Stimulated activated naive CD8-positive, alpha-beta T cell treated with anti-CD3 and anti-CD28 coated beads, Interleukin-15, Interleukin-2, amounts not matched to agents 100 U/mL and 50 U/mL, for 24 hours (primary cell): ENCODE data around the gene CWC22.
A peak's percentile ranks its signal among the peaks of the same experiment; 100 is the strongest.
"Not testable (repeated sequence)": the region's sequence is repeated elsewhere in the genome, so short reads cannot be mapped to it uniquely, and the experiment has no call there.

Experiments
- ATAC-seq: fragments of 150-1000 bp; cut with Tn5 transposase; one replicate; pipeline ENCODE4 v1.10.0; 2021
- DNase-seq: peaks from one replicate; pipeline ENCODE4 v3.0.0; 2021

The CWC22 gene

GRCh38 chr2:180006781-180007579 is at the start of gene CWC22:
TSS of gene CWC22 (minus strand) at chr2:180007297. CDS start at chr2:179993341, 13,956 bp downstream.
- ATAC-seq (peak; percentile 98), DNase-seq (peak; percentile 78)

DNA sequence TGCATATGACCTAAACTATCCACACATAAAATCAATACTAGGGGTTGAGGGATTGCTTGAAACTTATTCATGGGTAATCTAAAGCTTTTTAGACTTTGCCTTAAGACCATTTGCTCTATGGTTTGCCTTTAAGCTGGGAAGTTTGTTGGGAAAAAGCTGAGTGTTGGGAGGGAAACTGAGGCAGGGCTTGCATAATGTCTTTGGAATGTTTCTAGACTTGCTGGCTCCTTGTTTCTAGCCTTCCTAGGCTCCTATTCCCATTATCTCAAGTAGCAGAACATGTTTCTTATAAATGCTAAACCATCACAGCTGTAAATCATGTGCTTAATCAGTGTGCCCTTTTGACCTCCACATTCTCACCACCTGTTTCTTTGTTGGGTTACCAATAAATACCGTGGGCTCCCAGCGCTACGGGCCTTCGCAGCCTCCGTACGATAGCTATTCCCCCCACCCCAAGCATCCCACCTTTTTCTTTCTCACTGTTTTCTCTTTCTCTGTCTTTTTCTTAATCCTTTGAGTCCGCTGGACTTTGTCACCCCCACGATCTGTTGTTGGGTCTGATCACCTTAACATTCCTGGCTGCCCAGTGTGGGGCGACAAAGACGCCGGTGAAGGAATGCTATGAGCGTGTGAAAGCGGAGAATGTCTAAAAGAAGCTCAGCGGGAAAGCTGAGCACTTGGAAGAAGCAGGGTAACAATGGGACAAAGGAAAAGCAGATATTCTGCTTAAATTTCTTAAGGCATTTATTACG is 49.4 kb upstream of the CWC22 start:
- ATAC-seq (no peak), DNase-seq (no peak)

- DNase-seq, ATAC-seq: not testable (repeated sequence)
Measured at GRCh38 chr2:180054576-180054975, 47.5 kb upstream of the CWC22 start.

GRCh38 chr2:180050246-180050645 is 43.1 kb upstream of the CWC22 start:
- DNase-seq: no peak
- no peak for ATAC-seq

GRCh38 chr2:180048251-180048650 is 41.2 kb upstream of the CWC22 start:
- DNase-seq: no peak
- no peak for ATAC-seq

GRCh38 chr2:180046776-180047175 is 39.7 kb upstream of the CWC22 start:
- DNase-seq (no peak), ATAC-seq (no peak)

DNA sequence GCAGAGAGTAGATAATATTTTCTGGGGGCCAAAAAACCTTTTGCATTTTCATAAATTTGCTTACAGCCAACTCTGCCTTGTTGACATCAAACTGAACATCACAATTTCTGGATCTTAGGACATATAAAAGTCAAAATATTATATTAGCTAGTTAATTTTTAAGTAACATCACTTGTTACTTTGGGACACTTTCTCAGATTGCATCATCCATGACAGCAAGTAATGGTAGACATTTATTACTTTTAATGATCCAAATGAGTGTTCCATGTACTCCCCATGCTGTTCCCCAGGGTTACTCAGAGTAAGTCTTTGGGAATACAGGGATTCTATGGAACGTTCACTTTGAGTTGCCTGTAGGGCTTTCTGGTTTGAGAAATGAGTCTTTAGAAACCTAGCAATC is 39.1 kb upstream of the CWC22 start:
- ATAC-seq: no peak
- no peak for DNase-seq

GRCh38 chr2:180040146-180040925 is 33.2 kb upstream of the CWC22 start:
- no peak for ATAC-seq

GRCh38 chr2:180038997-180039396 is 31.9 kb upstream of the CWC22 start:
- DNase-seq (no peak), ATAC-seq (no peak)

More at GRCh38 chr2:180040146-180040925, 33.2 kb upstream of the CWC22 start:
- no peak for DNase-seq

- ATAC-seq: no peak
- no peak for DNase-seq
Measured at GRCh38 chr2:180033993-180034894, 27.1 kb upstream of the CWC22 start.

GRCh38 chr2:180029575-180029974 is 22.5 kb upstream of the CWC22 start:
- DNase-seq: no peak
- no peak for ATAC-seq

DNA sequence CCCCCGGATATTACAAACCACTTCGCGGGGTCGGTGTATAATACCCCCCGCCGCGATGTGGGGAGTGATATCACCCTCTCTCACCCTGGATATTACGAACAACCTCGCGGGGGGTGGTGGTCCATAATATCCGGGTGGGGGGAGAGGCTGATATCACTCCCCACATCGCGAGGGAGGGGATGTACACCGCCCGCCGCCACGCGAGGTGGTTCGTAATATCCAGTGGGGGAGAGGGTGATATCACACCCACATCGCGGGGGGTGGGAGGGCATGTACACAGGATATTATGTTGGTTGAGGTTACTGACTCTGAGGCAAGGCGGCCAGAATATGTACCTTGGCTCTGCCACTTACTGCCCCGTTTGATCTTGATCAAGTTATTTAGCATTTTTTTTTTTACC is 14.8 kb upstream of the CWC22 start:
- DNase-seq: no peak

DNA sequence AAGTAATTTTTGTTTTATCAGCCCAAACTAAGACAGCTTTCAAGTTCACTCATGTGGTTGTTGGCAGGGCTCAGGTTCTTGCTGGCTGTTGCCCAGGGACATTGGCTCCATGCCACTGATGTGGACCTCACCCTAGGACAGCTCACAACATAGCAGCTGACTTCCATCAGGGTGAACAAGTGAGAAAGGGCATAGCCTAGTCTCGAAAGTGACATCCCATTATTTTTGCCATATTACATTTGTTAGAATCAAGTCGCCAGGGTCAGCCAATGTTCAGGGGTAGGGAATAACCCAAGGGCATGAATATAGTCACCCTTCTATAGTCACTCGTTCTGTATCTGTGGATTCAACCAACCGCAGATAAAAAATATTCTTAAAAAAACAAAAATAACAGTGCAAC is 10.7 kb upstream of the CWC22 start:
- DNase-seq: no peak
- no peak for ATAC-seq

More for the DNA sequence above, 14.8 kb upstream of the CWC22 start:
- no peak for ATAC-seq

GRCh38 chr2:180016937-180017336 is 9.8 kb upstream of the CWC22 start:
- ATAC-seq (no peak), DNase-seq (no peak)

DNA sequence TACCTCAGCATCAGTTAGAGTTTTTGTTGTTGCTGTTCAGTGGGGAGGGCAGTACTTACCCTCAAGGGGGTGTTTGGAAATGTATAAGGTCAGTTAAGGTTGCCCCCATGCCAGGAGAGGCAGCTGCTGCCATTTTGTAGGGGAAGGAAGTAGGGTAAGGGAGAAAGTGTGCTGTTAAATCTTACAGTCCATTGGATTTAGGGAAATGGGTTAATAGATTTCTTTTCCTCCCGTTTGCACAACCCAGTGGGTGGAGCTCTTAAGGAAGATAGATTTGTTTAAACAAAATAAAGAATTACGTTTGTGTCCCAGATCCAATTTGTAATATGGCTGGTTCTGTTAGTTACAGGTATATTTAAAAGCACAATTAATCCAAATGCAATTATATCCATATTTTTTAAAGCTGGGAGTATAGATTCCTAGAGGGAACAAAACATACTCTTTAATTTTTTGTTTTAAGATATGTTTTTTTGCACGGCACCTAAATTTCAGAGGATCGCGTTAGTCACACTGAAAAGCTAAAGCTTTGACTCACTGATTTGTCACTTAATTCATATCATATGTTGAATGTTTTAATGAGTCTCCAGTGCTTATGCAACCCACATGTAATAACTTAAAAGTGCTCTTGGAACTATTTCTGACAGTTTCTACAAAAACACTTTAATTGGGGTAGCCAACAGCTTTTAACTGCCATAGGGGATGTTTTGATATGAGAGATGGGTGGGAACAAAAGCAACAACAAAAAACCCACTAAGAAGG is 9.0 kb upstream of the CWC22 start:
- ATAC-seq (no peak), DNase-seq (no peak)

- DNase-seq (no peak), ATAC-seq (no peak)
Measured at GRCh38 chr2:180012523-180012922, 5.4 kb upstream of the CWC22 start.

DNA sequence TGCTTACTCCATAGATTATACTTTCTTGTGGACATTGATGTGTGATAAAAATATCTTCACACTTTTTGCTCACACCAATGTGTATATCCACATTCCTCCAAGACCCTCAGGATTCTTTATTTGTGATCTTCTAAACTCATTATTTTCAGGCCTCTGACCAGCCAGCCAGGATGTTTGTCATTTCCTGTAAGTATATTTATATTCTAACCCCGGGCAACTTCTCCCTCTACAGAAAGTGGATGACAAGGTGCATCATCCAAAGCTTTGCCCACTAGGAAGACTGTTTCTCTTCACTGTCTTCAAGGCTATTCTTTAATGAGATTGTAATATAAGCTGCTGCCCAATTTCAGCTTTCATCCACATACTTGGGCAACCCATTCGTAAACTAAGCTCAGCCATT is 3.6 kb upstream of the CWC22 start:
- no peak for ATAC-seq
- DNase-seq: no peak

GRCh38 chr2:180006231-180006630 is 866 bp downstream of the CWC22 start:
- ATAC-seq (no peak), DNase-seq (no peak)

DNA sequence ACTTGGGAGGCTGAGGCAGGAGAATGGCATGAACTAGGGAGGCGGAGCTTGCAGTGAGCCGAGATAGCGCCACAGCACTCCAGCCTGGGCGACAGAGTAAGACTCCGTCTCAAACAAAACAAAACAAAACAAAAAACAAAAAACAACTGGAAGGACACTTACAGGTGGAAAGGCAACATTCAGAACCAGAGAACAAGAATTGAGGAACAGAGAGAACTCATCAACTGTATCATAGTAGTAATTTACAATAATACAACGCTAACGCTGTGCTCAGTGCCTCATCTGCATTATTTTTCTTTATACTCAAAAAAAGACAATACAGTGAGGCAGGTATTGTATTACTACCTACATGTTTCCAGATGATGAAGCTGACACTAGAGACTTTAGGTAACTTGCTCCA is 1.6 kb downstream of the CWC22 start:
- DNase-seq, ATAC-seq: not testable (repeated sequence)

DNA sequence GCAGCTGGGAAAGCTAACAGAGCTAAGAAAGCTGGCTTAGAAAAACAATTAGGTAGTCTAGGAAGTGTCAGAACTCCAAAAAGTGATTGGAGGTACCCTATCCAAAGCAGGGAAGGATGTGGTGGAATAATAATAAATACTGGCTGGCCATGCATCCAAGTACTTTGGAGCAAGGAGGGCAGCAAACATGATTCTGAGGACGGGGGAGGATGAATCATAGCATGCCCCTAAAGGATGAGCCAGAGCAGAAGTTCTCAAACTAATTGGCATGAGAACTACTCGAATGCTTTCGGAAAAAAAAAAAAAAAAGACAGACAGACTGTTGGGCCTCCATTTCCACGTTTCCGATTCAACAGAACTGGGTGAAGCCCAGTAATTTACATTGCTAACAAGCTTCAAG is 2.4 kb downstream of the CWC22 start:
- DNase-seq: no peak
- no peak for ATAC-seq

GRCh38 chr2:180003559-180003958 is 3.5 kb downstream of the CWC22 start:
- ATAC-seq (no peak), DNase-seq (no peak)
